ENCODE results near the gene MED12. TPM values are rescaled to one million over a fixed set of nuclear protein-coding genes. Genes with fewer than 3 reads are reported as not detected.

The MED12 gene
- total and polyA plus RNA-seq, 2 of the 8 experiments (the other 6 are each of a cell fraction or from before 2014, with no cell fraction given) = 19.4 to 48.9 TPM

GRCh38 chrX:71154196-71154595, 35.8 kb downstream of the MED12 start:
- Histone ChIP-seq H3K27ac (ENCODE audit: low read depth, low read length) (no peak overlapping the region), H4K5ac (ENCODE audit: insufficient read length, low read depth, low read length) (no peak overlapping the region), H2BK20ac (ENCODE audit: low read length) (no peak overlapping the region), H3K4me2 (ENCODE audit: insufficient read depth in 1 of 2, low read depth in 2 of 2, low read length in 2 of 2) (no peak overlapping the region), H2BK120ac (replicated peaks; ENCODE audit: low read depth, low read length) (no peak overlapping the region), H4K91ac (replicated peaks; ENCODE audit: insufficient read length, low read length) (no peak overlapping the region), H3K14ac (ENCODE audit: insufficient read length) (no peak overlapping the region), H3K9me3 (ENCODE audit: insufficient read depth in 2 of 2, low read depth in 1 of 2, low read length in 1 of 2) (no peaks in the 10 kb centered on the region), H2AK5ac (ENCODE audit: low read depth, low read length) (no peak overlapping the region), H3K36me3 (ENCODE audit: control insufficient read depth in 2 of 4, insufficient read depth in 4 of 4, low read length in 3 of 4) (peaks cover 0 to 7% (median 2%) of the 10 kb centered on the region in 4 experiments; a peak in 4 of 8 replicates), H3K23ac (ENCODE audit: insufficient read length) (no peak overlapping the region), H4K20me1 (replicated peaks in 1 of 2; ENCODE audit: control insufficient read depth in 1 of 2, insufficient read depth in 2 of 2, low read length in 2 of 2) (no peaks in the 10 kb centered on the region), H3K27me3 (replicated peaks in 1 of 4; ENCODE audit: control insufficient read depth in 3 of 4, extremely low read depth in 1 of 4, insufficient read depth in 3 of 4, low read length in 3 of 4) (no peaks in the 10 kb centered on the region), H3K56ac (replicated peaks; ENCODE audit: insufficient read length, low read depth, low read length) (no peak overlapping the region), H3K79me2 (ENCODE audit: control insufficient read depth in 1 of 2, insufficient read depth in 2 of 2, low read length in 2 of 2) (no peaks in the 10 kb centered on the region), H3K4me3 (ENCODE audit: extremely low read depth in 1 of 4, insufficient read depth in 2 of 4, low read depth in 3 of 4, low read length in 4 of 4) (no peak overlapping the region), H3K23me2 (ENCODE audit: low read depth, low read length) (no peaks in the 10 kb centered on the region; the same call in 1 of the 2 replicates), H2BK12ac (ENCODE audit: low read depth, low read length) (no peak overlapping the region), H2AFZ (ENCODE audit: low read length) (no peak overlapping the region), H2BK15ac (ENCODE audit: low read length) (no peak overlapping the region), H3K4ac (replicated peaks; ENCODE audit: insufficient read length, low read depth, low read length) (no peak overlapping the region), H3K79me1 (ENCODE audit: low read depth, low read length) (no peaks in the 10 kb centered on the region), H3K4me1 (replicated peaks in 1 of 4; ENCODE audit: control insufficient read depth in 3 of 4, insufficient read depth in 4 of 4, low read length in 3 of 4) (no peaks in the 10 kb centered on the region), H4K8ac (ENCODE audit: extremely low read depth, insufficient read depth, low read length) (no peak overlapping the region), H3K18ac (ENCODE audit: extremely low read depth, low read length) (no peak overlapping the region), H3K9ac (replicated peaks in 1 of 4; ENCODE audit: extremely low read depth in 1 of 4, low read depth in 3 of 4, low read length in 3 of 4) (no peak overlapping the region), H2BK5ac (ENCODE audit: low read depth, low read length) (no peak overlapping the region)
- DNase-seq (ENCODE audit: low read depth in 1 of 2, low spot score in 2 of 2) = no peak
- WGBS, 2 experiments (ENCODE audit: extremely low coverage in 1 of 2, insufficient coverage in 1 of 2, insufficient read length in 1 of 2, insufficient replicate concordance in 2 of 2, low coverage in 1 of 2, low lambda C conversion rate in 2 of 2, missing lambda C conversion rate in 1 of 2) = 89% methylated on average over 5 of the region's 7 CpGs; no CpG with 5 or more reads in 1 of the 2 experiments
- ChIA-PET POLR2A (ENCODE audit: partially characterized antibody) (no interaction called here), CTCF (ENCODE audit: partially characterized antibody) (no interaction called here)
- FAIRE-seq = no peak
- TF ChIP-seq E2F6 (IDR thresholded peaks at IDR 0.05) = no peak
- no peak for TF ChIP-seq YY1 (IDR thresholded peaks at IDR 0.05; ENCODE audit: low read depth, low read length)
- TF ChIP-seq RNF2 (IDR thresholded peaks at IDR 0.05; ENCODE audit: borderline replicate concordance, low read depth, low read length, missing control alignments, poor library complexity, severe bottlenecking) = no peak
- no peak for TF ChIP-seq RBBP5 (IDR thresholded peaks at IDR 0.05; ENCODE audit: borderline replicate concordance, low read depth, low read length)
- TF ChIP-seq ATF3 (IDR thresholded peaks at IDR 0.05; ENCODE audit: insufficient read depth, low read depth, low read length) = no peak
- no peak for TF ChIP-seq TBP (IDR thresholded peaks at IDR 0.05; ENCODE audit: low read depth, low read length)
- no peak for TF ChIP-seq CBX5 (IDR thresholded peaks at IDR 0.05; ENCODE audit: low read depth, low read length)
- TF ChIP-seq SIN3A (conservative IDR thresholded peaks at IDR 0.05 in 1 of 2, IDR thresholded peaks at IDR 0.05 in 1 of 2; ENCODE audit: low read depth in 1 of 2, low read length in 2 of 2) = no peak
- TF ChIP-seq HDAC2 (IDR thresholded peaks at IDR 0.05; ENCODE audit: borderline replicate concordance in 1 of 2, low read depth in 2 of 2, low read length in 2 of 2) = no peak
- no peak for TF ChIP-seq NANOG (IDR thresholded peaks at IDR 0.05; ENCODE audit: insufficient read depth, low read depth, low read length, poor library complexity, severe bottlenecking)
- TF ChIP-seq EGR1 (IDR thresholded peaks at IDR 0.05; ENCODE audit: borderline replicate concordance, low read depth, low read length) = no peak
- no peak for TF ChIP-seq SIRT6 (IDR thresholded peaks at IDR 0.05; ENCODE audit: low read length)

Measured in H1 (cell line).